ENCODE data around the gene ARNT2.

DNA sequence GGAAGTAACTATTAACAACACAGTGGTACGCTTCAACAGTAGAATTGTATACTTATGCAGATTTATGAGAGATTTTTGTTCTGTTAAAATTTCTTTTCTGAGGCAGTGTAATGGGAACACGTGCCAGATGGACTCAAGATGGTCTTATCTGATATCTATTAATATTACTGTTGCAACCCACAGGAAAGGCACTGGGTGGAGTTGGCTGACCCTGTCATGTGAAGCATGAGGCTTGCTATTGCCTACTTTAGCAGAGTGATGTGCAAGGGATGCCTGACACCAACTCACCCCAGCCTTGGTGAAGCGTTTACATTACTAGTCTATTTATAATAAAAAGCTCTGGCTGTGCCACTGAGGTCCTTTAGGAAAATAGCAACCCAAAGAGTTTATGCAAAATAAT is 19.8 kb upstream of the ARNT2 start:
- TF ChIP-seq, protein P1, sequence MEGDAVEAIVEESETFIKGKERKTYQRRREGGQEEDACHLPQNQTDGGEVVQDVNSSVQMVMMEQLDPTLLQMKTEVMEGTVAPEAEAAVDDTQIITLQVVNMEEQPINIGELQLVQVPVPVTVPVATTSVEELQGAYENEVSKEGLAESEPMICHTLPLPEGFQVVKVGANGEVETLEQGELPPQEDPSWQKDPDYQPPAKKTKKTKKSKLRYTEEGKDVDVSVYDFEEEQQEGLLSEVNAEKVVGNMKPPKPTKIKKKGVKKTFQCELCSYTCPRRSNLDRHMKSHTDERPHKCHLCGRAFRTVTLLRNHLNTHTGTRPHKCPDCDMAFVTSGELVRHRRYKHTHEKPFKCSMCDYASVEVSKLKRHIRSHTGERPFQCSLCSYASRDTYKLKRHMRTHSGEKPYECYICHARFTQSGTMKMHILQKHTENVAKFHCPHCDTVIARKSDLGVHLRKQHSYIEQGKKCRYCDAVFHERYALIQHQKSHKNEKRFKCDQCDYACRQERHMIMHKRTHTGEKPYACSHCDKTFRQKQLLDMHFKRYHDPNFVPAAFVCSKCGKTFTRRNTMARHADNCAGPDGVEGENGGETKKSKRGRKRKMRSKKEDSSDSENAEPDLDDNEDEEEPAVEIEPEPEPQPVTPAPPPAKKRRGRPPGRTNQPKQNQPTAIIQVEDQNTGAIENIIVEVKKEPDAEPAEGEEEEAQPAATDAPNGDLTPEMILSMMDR (conservative IDR thresholded peaks at IDR 0.05 in 1 of 2, IDR thresholded peaks at IDR 0.05 in 1 of 2; ENCODE audit: low read depth in 1 of 2, low read length in 2 of 2): no peak
- no peak for TF ChIP-seq EZH2 (IDR thresholded peaks at IDR 0.05; ENCODE audit: low read length, missing control alignments)
